Hematopoietic multipotent progenitor cell treated with erythropoietin and hydrocortisone succinate and interleukin-3 and kit ligand, for 6 days (in vitro differentiated cells): ENCODE results near the gene NDUFA6.
"Not testable (repeated sequence)": the region's sequence is repeated elsewhere in the genome, so short reads cannot be mapped to it uniquely, and the experiment has no call there.

Experiments used
- DNase-seq: peaks from one replicate; pipeline ENCODE4 v3.0.0-alpha.2; 2015

NDUFA6 gene

GRCh38 chr22:42111798-42112197 lies 21.2 kb upstream of the NDUFA6 start:
- DNase-seq, result no peak

GRCh38 chr22:42108848-42109247 lies 18.3 kb upstream of the NDUFA6 start:
- DNase-seq, result no peak

DNA sequence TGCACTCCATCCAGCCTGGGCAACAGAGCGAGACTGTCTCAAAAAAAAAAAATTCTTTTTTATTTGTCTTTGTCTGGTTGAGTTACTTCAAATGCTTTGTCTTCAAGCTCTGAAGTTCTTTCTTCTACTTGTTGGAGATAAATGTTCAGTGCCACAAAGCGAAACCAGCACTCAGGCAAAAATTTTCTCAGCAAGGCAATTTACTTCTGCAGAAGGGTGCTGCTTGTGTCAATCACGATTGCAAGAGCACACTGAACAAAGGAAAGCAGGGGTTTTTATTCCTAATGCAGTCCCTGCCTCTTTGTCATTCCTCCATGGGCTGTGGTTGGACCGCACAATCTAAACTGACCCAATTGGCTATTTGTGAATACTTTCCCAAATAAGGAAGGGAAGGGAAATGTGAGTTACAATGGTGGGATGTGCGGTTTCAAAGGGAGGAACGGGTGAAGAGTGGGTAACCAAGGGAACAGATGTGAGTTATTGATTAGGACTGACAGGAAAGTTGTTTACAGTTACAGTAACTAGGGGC lies 13.8 kb upstream of the NDUFA6 start:
- not testable (repeated sequence) for DNase-seq

DNA sequence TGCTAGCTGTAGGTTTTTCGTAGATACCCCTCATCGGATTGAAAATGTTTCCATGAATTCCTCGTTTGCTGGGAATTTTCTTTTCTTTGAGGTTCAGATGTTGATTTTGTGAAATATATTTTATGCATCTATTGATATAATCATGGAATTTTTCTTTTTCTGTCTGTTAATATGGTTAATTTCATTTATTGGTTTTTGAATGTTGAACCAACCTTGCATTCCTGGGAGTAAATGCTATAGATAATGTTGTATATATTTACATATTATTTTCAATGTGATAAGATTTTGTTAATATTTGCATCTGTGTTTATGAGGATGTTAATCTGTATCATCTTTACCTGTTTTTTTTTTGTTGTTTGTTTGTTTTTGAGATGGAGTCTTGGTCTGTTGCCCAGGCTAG lies 10.6 kb upstream of the NDUFA6 start:
- DNase-seq, result no peak

DNA sequence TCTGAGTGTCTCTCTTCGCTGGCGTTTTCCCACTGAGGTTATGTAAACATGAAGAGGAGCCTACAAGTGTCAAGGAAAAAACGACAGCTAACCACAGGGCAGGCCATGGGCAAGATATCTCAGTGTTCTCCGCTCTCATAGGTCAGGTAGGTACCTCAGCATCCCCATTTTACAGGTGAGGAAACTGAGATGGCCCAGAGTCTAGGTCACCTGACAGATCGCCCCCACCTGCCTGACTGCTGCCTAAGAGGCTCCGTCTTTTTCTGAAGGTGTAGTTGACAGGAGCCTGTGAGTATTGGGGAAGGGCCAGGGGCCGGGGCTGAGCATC lies 847 bp upstream of the NDUFA6 start:
- no peak for DNase-seq

DNA sequence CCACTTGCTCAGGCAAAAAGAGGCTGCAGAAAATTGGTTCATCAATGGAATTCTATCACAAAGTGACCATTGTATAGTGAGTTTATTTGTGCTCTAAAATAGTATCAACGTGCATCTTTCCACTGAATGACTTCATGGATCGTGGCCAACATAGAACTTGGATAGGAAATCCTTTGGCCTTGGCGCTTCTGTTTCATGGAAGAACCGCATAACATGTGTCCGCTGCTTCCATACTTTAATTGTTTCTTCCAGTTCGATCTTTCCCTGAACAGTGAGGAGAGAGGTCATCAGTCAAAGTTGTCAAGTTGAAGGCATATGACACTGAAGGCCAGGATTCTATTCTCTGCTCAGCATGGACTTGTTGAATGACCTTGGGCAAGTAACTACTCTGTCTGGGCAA lies 4.5 kb downstream of the NDUFA6 start:
- DNase-seq, result no peak

DNA sequence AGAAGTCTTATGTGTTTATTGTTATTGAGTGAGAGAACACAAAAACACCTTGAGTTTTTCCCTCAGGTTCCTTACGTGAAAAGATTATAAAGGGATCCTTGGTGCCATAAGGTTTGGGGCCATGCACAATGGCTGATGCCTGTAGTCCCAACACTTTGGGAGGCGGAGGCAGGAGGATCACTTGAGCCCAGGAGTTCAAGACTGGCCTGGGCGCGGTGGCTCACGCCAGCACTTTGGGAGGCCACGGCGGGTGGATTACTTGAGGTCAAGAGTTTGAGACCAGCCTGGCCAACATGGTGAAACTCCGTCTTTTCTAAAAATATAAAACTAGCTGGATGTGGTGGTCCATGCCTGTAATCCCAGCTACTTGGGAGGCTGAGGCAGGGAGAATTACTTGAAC lies 5.7 kb downstream of the NDUFA6 start:
- DNase-seq, result no peak

GRCh38 chr22:42083119-42083518 lies 7.5 kb downstream of the NDUFA6 start:
- DNase-seq, result no peak

DNA sequence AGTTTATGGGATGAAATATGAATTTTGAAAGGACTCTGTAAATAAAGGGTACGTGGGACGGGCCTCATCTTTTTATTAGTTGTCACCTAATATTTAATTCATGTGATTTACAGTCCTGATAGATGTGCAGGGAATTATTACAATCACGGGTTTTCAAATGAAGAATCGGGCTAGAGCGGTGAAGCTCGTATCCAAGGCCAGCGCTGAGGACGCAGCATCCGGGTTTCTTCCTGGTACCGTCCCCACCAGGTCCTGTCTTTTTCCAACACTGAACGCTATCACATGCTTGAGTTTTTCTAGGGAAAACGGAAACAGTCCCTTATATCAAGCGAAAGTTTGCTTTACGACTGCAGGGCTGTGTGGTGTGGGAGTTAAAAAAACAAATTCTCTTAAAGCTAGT lies 10.3 kb downstream of the NDUFA6 start:
- peak; percentile 44 for DNase-seq

GRCh38 chr22:42079319-42080251 lies 11.0 kb downstream of the NDUFA6 start, which contains the start of gene SMDT1:
Gene SMDT1 (plus strand): TSS chr22:42079700. CDS start chr22:42079769, 69 bp downstream.
- DNase-seq, result peak; percentile 99

DNA sequence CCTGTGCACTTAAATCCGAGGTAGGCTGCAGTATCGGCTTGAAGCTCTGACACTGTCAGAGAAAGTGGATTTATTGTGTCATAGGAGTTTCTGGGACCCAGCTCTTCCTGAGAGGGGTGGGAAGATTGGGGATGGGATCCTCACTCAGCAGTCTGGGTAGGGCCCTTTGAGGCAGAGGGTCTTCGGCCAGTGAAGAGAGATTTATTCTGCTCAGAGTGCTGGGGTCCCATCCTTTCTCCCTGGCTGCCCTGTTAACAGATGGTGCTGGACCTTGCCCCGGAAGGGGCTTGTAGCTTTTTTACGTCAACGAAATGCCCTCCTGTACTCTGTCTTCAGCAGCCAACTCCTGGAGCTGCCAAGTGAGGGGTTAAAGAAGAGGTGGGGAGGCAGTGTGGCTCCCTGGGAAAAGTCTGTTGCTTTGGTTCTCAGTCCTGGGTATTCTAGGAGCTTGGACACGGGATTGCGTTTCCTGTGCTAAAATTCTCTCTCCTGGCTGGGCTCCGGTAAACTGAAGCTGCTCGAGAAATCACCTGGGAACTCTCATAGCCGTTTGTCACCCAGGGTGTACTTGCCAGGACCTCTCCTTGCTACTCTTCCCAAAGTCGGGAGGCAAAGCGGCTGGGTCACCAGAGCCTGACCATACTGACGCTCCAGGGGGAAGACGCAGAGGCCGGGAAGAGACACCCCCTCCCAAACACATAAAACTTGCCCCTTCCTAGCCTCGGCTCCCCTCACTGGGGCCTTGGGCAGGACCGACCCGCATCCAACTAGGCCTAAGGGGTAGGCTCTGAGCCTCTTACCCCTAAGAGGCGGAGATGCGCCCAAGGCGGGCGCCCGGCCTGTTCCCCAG lies 11.9 kb downstream of the NDUFA6 start:
- no peak for DNase-seq

- no peak for DNase-seq
Observed at GRCh38 chr22:42077486-42078125, 13.0 kb downstream of the NDUFA6 start.

GRCh38 chr22:42076764-42077485 lies 13.6 kb downstream of the NDUFA6 start:
- no peak for DNase-seq

DNA sequence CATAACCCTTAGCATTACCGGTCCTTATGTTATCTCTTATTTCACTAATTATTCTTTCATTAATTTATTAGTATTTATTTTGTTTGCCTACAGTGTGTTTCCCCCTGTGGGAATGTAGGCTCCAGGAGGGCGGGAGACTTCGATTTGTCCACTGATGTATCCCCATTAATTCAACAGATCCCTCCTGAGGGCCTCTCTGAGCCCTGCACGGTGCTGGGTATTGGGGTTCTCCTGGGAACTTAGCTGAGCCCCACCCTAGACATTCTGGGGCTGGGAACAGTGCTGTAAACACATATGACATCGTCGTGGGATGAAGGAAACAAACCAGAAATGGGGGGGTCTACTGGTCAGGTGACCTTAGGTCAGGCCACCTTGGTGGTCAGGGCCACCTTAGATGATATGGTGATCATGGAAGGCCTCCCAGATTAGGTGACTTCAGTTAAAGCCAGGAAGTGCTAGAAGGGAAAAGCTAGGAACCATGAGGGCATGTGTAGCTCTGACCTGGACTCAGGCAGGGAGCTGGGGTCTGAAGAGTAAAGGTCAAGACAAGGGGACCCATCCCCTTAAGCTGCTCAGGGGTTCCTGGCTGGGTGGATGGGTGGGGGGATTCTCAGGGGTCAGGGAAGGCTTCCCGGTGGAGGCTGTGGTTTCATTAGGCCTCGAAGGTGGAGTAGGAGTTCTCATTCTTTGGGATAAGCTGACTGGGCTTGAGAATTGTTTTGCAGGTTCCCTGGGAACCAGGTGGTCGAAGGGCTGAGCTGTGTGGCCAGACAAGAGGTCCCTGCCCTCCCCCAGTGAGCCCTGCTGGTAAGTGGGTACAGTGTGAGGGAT lies 15.5 kb downstream of the NDUFA6 start:
- no peak for DNase-seq

DNA sequence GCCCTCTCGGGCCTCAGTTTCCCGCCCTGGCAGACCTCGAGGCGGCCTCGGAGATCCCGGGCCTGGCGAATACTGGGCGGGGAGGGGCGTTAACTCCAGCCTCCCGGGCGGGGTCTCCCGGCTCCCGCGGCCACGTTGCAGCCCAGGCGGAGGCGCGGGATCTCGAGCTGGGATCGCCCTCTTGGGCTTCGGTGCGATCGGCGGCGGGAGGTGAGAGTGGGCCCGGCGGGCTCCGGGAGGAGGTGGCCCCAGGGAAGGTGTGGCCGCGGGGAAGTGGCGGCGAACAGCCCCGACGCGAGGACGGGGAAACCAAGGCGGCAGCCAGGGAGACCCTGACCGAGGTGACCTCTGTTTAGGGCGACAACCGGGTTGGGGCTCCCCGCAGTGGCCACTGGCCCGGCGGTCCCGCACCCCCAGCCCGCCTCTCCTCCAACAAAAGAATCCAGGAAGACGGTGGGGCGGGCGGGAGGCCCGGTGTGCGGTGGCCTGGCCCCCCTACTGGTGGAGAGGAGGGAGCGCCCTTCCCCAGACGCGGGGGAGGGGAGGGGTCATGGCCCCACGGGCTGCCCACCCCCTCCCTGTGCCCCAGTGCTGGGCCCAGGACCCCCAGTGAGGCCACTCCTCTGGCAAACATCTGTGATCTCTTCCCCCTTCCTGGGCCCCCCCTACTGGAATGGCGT lies 16.3 kb downstream of the NDUFA6 start, which contains the start of gene PHETA2:
Gene PHETA2 (plus strand): TSS at position 117 of the 680 bp plus-strand sequence. CDS start 3,046 bp downstream, outside the sequence.
- DNase-seq, result peak; percentile 60

- DNase-seq, result no peak
Observed at GRCh38 chr22:42073621-42074041, 16.9 kb downstream of the NDUFA6 start.

- peak; percentile 71 for DNase-seq
Observed at GRCh38 chr22:42072606-42073330, 17.8 kb downstream of the NDUFA6 start.

DNA sequence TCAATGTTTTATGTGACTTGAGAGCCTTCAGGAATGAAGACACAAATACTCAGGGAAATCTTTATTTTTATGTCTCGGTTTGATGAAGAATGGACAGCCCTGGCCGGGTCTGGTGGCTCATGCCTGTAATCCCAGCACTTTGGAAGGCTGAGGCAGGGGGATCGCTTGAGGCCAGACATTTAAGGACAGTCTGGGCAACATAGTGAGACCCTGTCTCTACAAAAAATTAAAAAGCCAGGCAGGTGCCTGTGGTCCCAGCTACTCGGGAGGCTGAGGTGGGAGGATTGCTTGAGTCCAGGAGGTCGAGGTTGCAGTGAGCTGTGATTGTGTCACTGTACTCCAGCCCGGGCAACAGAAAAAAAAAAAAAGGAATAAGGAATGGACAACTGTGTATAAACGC lies 19.1 kb downstream of the NDUFA6 start:
- DNase-seq, result not testable (repeated sequence)

- peak; percentile 100 for DNase-seq
Observed at GRCh38 chr22:42070517-42071422, 19.8 kb downstream of the NDUFA6 start, which contains the start of gene NAGA. Gene NAGA (minus strand): TSS chr22:42070812. CDS start chr22:42070297, 515 bp downstream.
